Measurements from ENCODE around the gene ABLIM3. TPM values are rescaled to one million over a fixed set of nuclear protein-coding genes. Genes with fewer than 3 reads are reported as not detected.

Gene ABLIM3
- polyA plus RNA-seq, 1 donor (not counting 4 experiments of a cell fraction or from before 2014, with no cell fraction given): 7.9 TPM

DNA sequence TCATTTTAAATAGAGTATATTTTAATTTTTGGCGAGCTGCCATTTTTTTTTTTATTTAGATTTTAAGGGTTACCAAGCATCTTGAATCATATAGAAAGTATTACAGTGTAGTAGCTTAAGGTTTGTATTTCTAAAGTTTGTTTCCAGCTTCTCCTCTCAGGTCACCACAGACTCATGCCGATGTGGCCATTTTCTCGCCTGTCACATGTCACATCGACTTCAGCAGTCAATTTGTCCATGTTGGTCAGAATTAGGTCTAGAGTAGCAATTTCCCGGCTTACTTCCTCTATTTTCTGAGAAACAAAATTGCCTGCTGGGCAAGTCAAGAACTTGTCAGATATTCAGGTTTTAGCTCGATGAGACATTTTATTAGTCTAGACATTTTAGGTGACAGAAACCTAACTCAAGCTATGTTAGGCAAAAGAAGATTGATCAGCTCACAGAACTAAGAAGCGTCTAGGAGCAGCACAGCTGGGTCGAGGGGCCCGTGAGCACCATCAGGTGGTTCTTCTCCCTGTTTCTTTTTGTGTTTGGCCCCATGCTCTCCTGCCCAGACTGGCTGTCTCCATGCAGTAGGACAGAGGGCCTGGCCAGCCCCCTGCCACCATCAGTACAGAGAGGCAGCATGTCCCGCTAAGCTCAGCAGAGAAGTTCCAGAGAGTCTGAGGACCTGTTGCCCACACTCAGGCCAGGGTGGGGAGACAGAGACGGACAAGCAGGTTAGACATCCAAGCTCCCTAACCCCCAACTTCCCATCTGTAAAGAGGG, 82.0 kb downstream of the ABLIM3 start:
- Histone ChIP-seq H3K79me2 (ENCODE audit: control insufficient read depth, insufficient read depth, low read length) (no peaks in the 10 kb centered on the region), H3K9ac (ENCODE audit: control insufficient read depth, extremely low read depth, insufficient read depth, low read length) (no peak overlapping the region), H3K27me3 (ENCODE audit: control insufficient read depth, extremely low read depth, insufficient read depth, low read length) (no peaks in the 10 kb centered on the region), H3K4me1 (ENCODE audit: control insufficient read depth, extremely low read depth, insufficient read depth, low read length) (peaks cover 9% of the 10 kb centered on the region), H2AFZ (ENCODE audit: control insufficient read depth, low read length) (no peak overlapping the region), H3K36me3 (ENCODE audit: control insufficient read depth in 2 of 2, extremely low read depth in 1 of 2, insufficient read depth in 2 of 2, low read length in 2 of 2) (no peaks in the 10 kb centered on the region), H4K20me1 (ENCODE audit: control insufficient read depth, extremely low read depth, insufficient read depth, low read length) (no peaks in the 10 kb centered on the region), H3K4me3 (ENCODE audit: control insufficient read depth in 2 of 3, extremely low read depth in 1 of 3, insufficient read depth in 2 of 3, low read depth in 1 of 3, low read length in 3 of 3) (no peak overlapping the region), H3K4me2 (ENCODE audit: control insufficient read depth, extremely low read depth, insufficient read depth, low read depth, low read length) (no peak overlapping the region), H3K27ac (ENCODE audit: control insufficient read depth, insufficient read depth, low read length) (no peak overlapping the region), H3K9me1 (ENCODE audit: control insufficient read depth, extremely low read depth, insufficient read depth, low read length) (no peaks in the 10 kb centered on the region), H3K9me3 (ENCODE audit: control insufficient read depth, low read depth, low read length) (no peaks in the 10 kb centered on the region)
- no peak for TF ChIP-seq EZH2 (IDR thresholded peaks at IDR 0.05; ENCODE audit: low read length)
- TF ChIP-seq, protein P1, sequence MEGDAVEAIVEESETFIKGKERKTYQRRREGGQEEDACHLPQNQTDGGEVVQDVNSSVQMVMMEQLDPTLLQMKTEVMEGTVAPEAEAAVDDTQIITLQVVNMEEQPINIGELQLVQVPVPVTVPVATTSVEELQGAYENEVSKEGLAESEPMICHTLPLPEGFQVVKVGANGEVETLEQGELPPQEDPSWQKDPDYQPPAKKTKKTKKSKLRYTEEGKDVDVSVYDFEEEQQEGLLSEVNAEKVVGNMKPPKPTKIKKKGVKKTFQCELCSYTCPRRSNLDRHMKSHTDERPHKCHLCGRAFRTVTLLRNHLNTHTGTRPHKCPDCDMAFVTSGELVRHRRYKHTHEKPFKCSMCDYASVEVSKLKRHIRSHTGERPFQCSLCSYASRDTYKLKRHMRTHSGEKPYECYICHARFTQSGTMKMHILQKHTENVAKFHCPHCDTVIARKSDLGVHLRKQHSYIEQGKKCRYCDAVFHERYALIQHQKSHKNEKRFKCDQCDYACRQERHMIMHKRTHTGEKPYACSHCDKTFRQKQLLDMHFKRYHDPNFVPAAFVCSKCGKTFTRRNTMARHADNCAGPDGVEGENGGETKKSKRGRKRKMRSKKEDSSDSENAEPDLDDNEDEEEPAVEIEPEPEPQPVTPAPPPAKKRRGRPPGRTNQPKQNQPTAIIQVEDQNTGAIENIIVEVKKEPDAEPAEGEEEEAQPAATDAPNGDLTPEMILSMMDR (optimal IDR thresholded peaks at IDR 0.05 in 1 of 3, IDR thresholded peaks at IDR 0.05 in 1 of 3, conservative IDR thresholded peaks at IDR 0.05 in 1 of 3; ENCODE audit: extremely low read depth in 1 of 3, insufficient read depth in 2 of 3, low read length in 3 of 3): no peak
- dilution Hi-C loops (cut with MboI; ENCODE audit: extremely low pct_ligation_motif_present, low sequenced_read_pairs): no loop called here
- FAIRE-seq (no peak), DNase-seq (ENCODE audit: low read depth, low spot score) (no peak)

GRCh38 chr5:149224282-149224681, 83.0 kb downstream of the ABLIM3 start:
- Histone ChIP-seq H3K4me2 (ENCODE audit: control insufficient read depth, extremely low read depth, insufficient read depth, low read depth, low read length) (no peak overlapping the region), H3K36me3 (ENCODE audit: control insufficient read depth in 2 of 2, extremely low read depth in 1 of 2, insufficient read depth in 2 of 2, low read length in 2 of 2) (no peaks in the 10 kb centered on the region), H2AFZ (ENCODE audit: control insufficient read depth, low read length) (no peak overlapping the region), H3K27ac (ENCODE audit: control insufficient read depth, insufficient read depth, low read length) (no peak overlapping the region), H3K27me3 (ENCODE audit: control insufficient read depth, extremely low read depth, insufficient read depth, low read length) (no peaks in the 10 kb centered on the region), H3K9me1 (ENCODE audit: control insufficient read depth, extremely low read depth, insufficient read depth, low read length) (no peaks in the 10 kb centered on the region), H4K20me1 (ENCODE audit: control insufficient read depth, extremely low read depth, insufficient read depth, low read length) (no peaks in the 10 kb centered on the region), H3K79me2 (ENCODE audit: control insufficient read depth, insufficient read depth, low read length) (no peaks in the 10 kb centered on the region), H3K9ac (ENCODE audit: control insufficient read depth, extremely low read depth, insufficient read depth, low read length) (no peak overlapping the region), H3K4me3 (ENCODE audit: control insufficient read depth in 2 of 3, extremely low read depth in 1 of 3, insufficient read depth in 2 of 3, low read depth in 1 of 3, low read length in 3 of 3) (no peak overlapping the region), H3K4me1 (ENCODE audit: control insufficient read depth, extremely low read depth, insufficient read depth, low read length) (peaks cover 19% of the 10 kb centered on the region), H3K9me3 (ENCODE audit: control insufficient read depth, low read depth, low read length) (no peaks in the 10 kb centered on the region)
- dilution Hi-C loops (cut with MboI; ENCODE audit: extremely low pct_ligation_motif_present, low sequenced_read_pairs): no loop called here
- TF ChIP-seq EZH2 (IDR thresholded peaks at IDR 0.05; ENCODE audit: low read length): no peak
- TF ChIP-seq, protein P1 (optimal IDR thresholded peaks at IDR 0.05 in 1 of 3, IDR thresholded peaks at IDR 0.05 in 1 of 3, conservative IDR thresholded peaks at IDR 0.05 in 1 of 3; ENCODE audit: extremely low read depth in 1 of 3, insufficient read depth in 2 of 3, low read length in 3 of 3): no peak
- DNase-seq (ENCODE audit: low read depth, low spot score) (no peak), FAIRE-seq (no peak)
